Upper lobe of left lung (tissue), 4 donors: ENCODE results near the gene ERCC6L2.

Experiments used
- POLR2A ChIP-seq, 4 donors: fragments of 450-650 bp; IDR thresholded peaks; one replicate each; pipeline ENCODE4 v1.5.1; 2016 to 2017; ENCODE audit warnings: antibody characterized with exemption in 4 of 4, mild to moderate bottlenecking in 2 of 4
- TF ChIP-seq, protein P1 (sequence below), 6 experiments: fragments of 450-650 bp in 4 of 6; fragments of 200-600 bp in 2 of 6; sonication (generic) in 2 of 6; IDR thresholded peaks; one replicate each; pipeline ENCODE4 v1.5.1; 2016 to 2019; ENCODE audit warnings: antibody characterized with exemption in 6 of 6

DNA sequence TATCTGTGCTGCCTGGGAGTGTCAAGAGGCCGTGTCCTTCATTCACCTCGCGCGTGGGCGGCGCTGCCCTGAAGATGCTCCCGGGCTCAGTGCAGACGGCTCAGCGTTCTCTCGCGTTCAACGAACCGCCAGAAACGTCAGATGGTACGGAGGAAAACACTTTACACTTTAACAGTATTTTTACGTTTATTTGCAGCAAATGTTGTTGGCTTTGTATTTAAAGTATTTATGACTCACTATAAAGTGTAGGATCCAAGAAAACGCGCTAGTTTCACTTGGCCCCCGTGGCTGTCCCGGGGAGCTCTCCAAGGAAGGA, 544 bp upstream of the ERCC6L2 start:
- TF ChIP-seq, protein P1, sequence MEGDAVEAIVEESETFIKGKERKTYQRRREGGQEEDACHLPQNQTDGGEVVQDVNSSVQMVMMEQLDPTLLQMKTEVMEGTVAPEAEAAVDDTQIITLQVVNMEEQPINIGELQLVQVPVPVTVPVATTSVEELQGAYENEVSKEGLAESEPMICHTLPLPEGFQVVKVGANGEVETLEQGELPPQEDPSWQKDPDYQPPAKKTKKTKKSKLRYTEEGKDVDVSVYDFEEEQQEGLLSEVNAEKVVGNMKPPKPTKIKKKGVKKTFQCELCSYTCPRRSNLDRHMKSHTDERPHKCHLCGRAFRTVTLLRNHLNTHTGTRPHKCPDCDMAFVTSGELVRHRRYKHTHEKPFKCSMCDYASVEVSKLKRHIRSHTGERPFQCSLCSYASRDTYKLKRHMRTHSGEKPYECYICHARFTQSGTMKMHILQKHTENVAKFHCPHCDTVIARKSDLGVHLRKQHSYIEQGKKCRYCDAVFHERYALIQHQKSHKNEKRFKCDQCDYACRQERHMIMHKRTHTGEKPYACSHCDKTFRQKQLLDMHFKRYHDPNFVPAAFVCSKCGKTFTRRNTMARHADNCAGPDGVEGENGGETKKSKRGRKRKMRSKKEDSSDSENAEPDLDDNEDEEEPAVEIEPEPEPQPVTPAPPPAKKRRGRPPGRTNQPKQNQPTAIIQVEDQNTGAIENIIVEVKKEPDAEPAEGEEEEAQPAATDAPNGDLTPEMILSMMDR (IDR thresholded peaks at IDR 0.05), result no peak
- TF ChIP-seq POLR2A (IDR thresholded peaks at IDR 0.05), result no peak
